SK-N-SH (cell line): Measurements from ENCODE around the gene DUT. TPM values are rescaled to one million over a fixed set of nuclear protein-coding genes. Genes with fewer than 3 reads are reported as not detected.

Source experiments
- CTCF ChIA-PET: fragments of 300-600, 350-600 bp; formaldehyde crosslinking; extraction: SDS; loops from one replicate; lab custom pipeline; 2021; lab: Yijun Ruan, JAX
- POLR2A ChIA-PET: fragments of 350-600 bp; sonication (Branson Sonifier 250); formaldehyde crosslinking; extraction: SDS; loops from one replicate; lab custom pipeline; 2020; ENCODE audit warnings: antibody characterized with exemption, inconsistent platforms; lab: Yijun Ruan, JAX
- DNase-seq: peaks from one replicate; pipeline ENCODE4 v3.0.0; 2012
- H2AFZ ChIP-seq: fragments of 200-600 bp; sonication (generic); 2 replicates; pipeline ENCODE4 v1.8.1; 2016; ENCODE audit warnings: antibody characterized with exemption, mild to moderate bottlenecking, low read depth
- H3F3A ChIP-seq: fragments of 200-600 bp; sonication (generic); replicated peaks from 2 replicates; pipeline ENCODE3; 2016; ENCODE audit warnings: antibody characterized with exemption, mild to moderate bottlenecking; ENCODE audit not compliant: insufficient read depth
- H3K27ac ChIP-seq, 2 experiments: fragments of 200-500 bp in 1 of 2; fragments of 200-600 bp in 1 of 2; sonication (Bioruptor generic) in 1 of 2; sonication (generic), shearing (Covaris generic) in 1 of 2; 2 replicates each; pipeline versions ENCODE4 v1.5.1 to v1.6.1; 2014 to 2016; ENCODE audit warnings: low read depth in 2 of 2, inconsistent platforms in 1 of 2, low read length in 1 of 2, mild to moderate bottlenecking in 1 of 2, mixed read lengths in 1 of 2
- H3K27me3 ChIP-seq: fragments of 200-600 bp; sonication (generic), shearing (Covaris generic); 2 replicates; pipeline ENCODE4 v1.6.1; 2016; ENCODE audit warnings: mixed run types; ENCODE audit not compliant: insufficient read depth
- H3K36me3 ChIP-seq, 2 experiments: fragments of 200-500 bp in 1 of 2; fragments of 200-600 bp in 1 of 2; sonication (Bioruptor generic) in 1 of 2; sonication (generic) in 1 of 2; replicated peaks in 1 of 2; 2 replicates each; pipeline versions ENCODE3 to v1.5.1; 2014 to 2016; ENCODE audit warnings: low read length in 1 of 2, mild to moderate bottlenecking in 1 of 2; ENCODE audit not compliant: insufficient read depth in 2 of 2, control insufficient read depth in 1 of 2
- H3K4me1 ChIP-seq, 2 experiments: fragments of 200-500 bp in 1 of 2; fragments of 200-600 bp in 1 of 2; sonication (Bioruptor generic) in 1 of 2; sonication (generic), shearing (Covaris generic) in 1 of 2; 2 replicates each; pipeline versions ENCODE4 v1.5.1 to v1.6.1; 2014 to 2016; ENCODE audit warnings: low read depth in 1 of 2, low read length in 1 of 2, mixed run types in 1 of 2; ENCODE audit not compliant: insufficient read depth in 2 of 2, control insufficient read depth in 1 of 2
- H3K4me2 ChIP-seq: fragments of 200-600 bp; sonication (generic), shearing (Covaris generic); 2 replicates; pipeline ENCODE4 v1.6.1; 2017; ENCODE audit warnings: mixed run types
- H3K4me3 ChIP-seq, 2 experiments: fragments of 200-500 bp in 1 of 2; fragments of 200-600 bp in 1 of 2; sonication (Bioruptor generic) in 1 of 2; sonication (generic), shearing (Covaris generic) in 1 of 2; 2 replicates each; pipeline versions ENCODE4 v1.5.1 to v1.8.1; 2014 to 2016; ENCODE audit warnings: low read depth in 2 of 2, inconsistent platforms in 1 of 2, low read length in 1 of 2, mild to moderate bottlenecking in 1 of 2, mixed read lengths in 1 of 2, moderate library complexity in 1 of 2
- H3K79me2 ChIP-seq: fragments of 200-600 bp; sonication (generic); 2 replicates; pipeline ENCODE4 v1.8.1; 2017; ENCODE audit warnings: mild to moderate bottlenecking; ENCODE audit not compliant: insufficient read depth
- H3K9ac ChIP-seq: fragments of 200-600 bp; sonication (generic); 2 replicates; pipeline ENCODE4 v1.6.1; 2017; ENCODE audit warnings: mixed run types
- H3K9me2 ChIP-seq: fragments of 200-600 bp; sonication (generic); 2 replicates; pipeline ENCODE4 v1.6.1; 2017; ENCODE audit warnings: mixed run types
- H3K9me3 ChIP-seq: fragments of 200-600 bp; sonication (generic); 2 replicates; pipeline ENCODE4 v1.6.1; 2017; ENCODE audit warnings: mixed run types, mild to moderate bottlenecking, moderate library complexity
- H4K20me1 ChIP-seq: fragments of 200-600 bp; sonication (generic); 2 replicates; pipeline ENCODE4 v1.6.1; 2017; ENCODE audit warnings: mild to moderate bottlenecking, mixed run types; ENCODE audit not compliant: insufficient read depth
- ELF1 ChIP-seq: IDR thresholded peaks from 2 replicates; pipeline ENCODE4 v1.4.0; 2012
- EP300 ChIP-seq, 2 experiments: IDR thresholded peaks; 2 replicates each; pipeline versions ENCODE4 v1.4.0 to v1.6.1; 2012; ENCODE audit warnings: borderline replicate concordance in 1 of 2, low read depth in 1 of 2, low read length in 1 of 2
- EZH2phosphoT487 ChIP-seq: fragments of 200-600 bp; sonication (generic); IDR thresholded peaks from 2 replicates; pipeline ENCODE4 v1.6.1; 2017; ENCODE audit warnings: low read depth, mixed run types, mild to moderate bottlenecking, antibody characterized with exemption, moderate library complexity, borderline replicate concordance
- FOSL2 ChIP-seq: IDR thresholded peaks from 2 replicates; pipeline ENCODE4 v1.4.0; 2012; ENCODE audit warnings: low read depth, mild to moderate bottlenecking, moderate library complexity, borderline replicate concordance
- FOXM1 ChIP-seq: IDR thresholded peaks from 2 replicates; pipeline ENCODE4 v1.4.0; 2012; ENCODE audit warnings: low read depth, mild to moderate bottlenecking
- GATA2 ChIP-seq: sonication (generic); formaldehyde crosslinking; IDR thresholded peaks from 2 replicates; pipeline ENCODE4 v1.5.0; 2020; ENCODE audit warnings: mild to moderate bottlenecking, missing genetic modification reagents
- MEF2A ChIP-seq: IDR thresholded peaks from 2 replicates; pipeline ENCODE4 v1.4.0; 2012; ENCODE audit warnings: low read depth, borderline replicate concordance
- NRF1 ChIP-seq: IDR thresholded peaks from 2 replicates; pipeline ENCODE4 v1.6.1; 2012; ENCODE audit warnings: low read depth, mild to moderate bottlenecking, low read length
- RAD21 ChIP-seq: IDR thresholded peaks from 2 replicates; pipeline ENCODE4 v1.6.1; 2012; ENCODE audit warnings: mild to moderate bottlenecking, low read length
- SIN3A ChIP-seq: IDR thresholded peaks from 2 replicates; pipeline ENCODE4 v1.6.1; 2012; ENCODE audit warnings: low read depth, mild to moderate bottlenecking, low read length, moderate library complexity, borderline replicate concordance
- SMC3 ChIP-seq: IDR thresholded peaks from 2 replicates; pipeline ENCODE4 v1.6.1; 2012; ENCODE audit warnings: low read depth, low read length, improper control_type of control experiment
- TCF12 ChIP-seq: IDR thresholded peaks from 2 replicates; pipeline ENCODE4 v1.4.0; 2012
- TEAD4 ChIP-seq: IDR thresholded peaks from 2 replicates; pipeline ENCODE4 v1.4.0; 2012; ENCODE audit warnings: mild to moderate bottlenecking, borderline replicate concordance; ENCODE audit not compliant: insufficient read depth
- YY1 ChIP-seq: IDR thresholded peaks from 2 replicates; pipeline ENCODE4 v1.4.0; 2012; ENCODE audit warnings: low read depth, mild to moderate bottlenecking
- WGBS: methylation state at CpG from one replicate; pipeline ENCODE4 v1.1.6; 2017; ENCODE audit warnings: low lambda C conversion rate; 5-methylcytosine and 5-hydroxymethylcytosine counted together
- polyA plus RNA-seq, 3 experiments: library from polyadenylated mRNA; depleted of rRNA; stranded (reverse); fragments of >200 nt; gene quantifications; 2 replicates each; pipeline ENCODE4 v1.2.3, GENCODE V29; 2012
- TF ChIP-seq, protein P1 (sequence below): IDR thresholded peaks from 2 replicates; pipeline ENCODE4 v1.4.0; 2012; ENCODE audit warnings: low read depth, borderline replicate concordance
- TF ChIP-seq, protein P2 (sequence below): fragments of 200-600 bp; sonication (generic); IDR thresholded peaks from 2 replicates; pipeline ENCODE4 v1.6.1; 2017; ENCODE audit warnings: antibody characterized with exemption, mild to moderate bottlenecking, moderate library complexity
- TF ChIP-seq, protein P3 (sequence below): fragments of 150-350 bp; IDR thresholded peaks from 2 replicates; pipeline ENCODE4 v1.6.1; 2016; ENCODE audit warnings: mild to moderate bottlenecking, low read depth, low read length
- TF ChIP-seq, protein P4 (sequence below): IDR thresholded peaks from 2 replicates; pipeline ENCODE4; 2012

Gene DUT
- polyA plus RNA-seq, 1 of the 3 experiments (the other 2 are of a cell fraction): 79.3 TPM

DNA sequence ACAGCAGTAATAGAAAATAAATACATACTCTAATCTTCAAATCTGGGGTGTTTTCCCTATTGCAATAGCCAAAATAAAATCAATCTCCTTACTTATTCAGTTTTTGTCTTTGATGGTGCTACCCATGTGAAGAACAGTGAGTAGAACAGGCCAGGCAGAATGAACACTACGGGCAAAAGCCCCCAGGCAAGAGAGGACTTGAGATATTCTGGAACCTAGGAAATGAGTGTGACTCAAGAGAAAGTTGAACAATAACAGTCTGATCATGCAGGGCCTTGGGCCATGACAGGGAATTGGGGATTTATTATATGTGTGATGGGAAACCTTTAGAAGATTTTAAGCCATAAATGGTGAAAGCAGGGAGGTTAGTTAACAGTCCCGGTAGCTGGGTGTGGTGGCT is 14.0 kb upstream of the DUT start:
- H3K36me3 ChIP-seq: no peaks in the 10 kb centered on the region
- no peak overlapping the region for H2AFZ ChIP-seq
- no peak overlapping the region for H3K9ac ChIP-seq
- H3K79me2 ChIP-seq: no peaks in the 10 kb centered on the region
- H3F3A ChIP-seq: no peaks in the 10 kb centered on the region
- no peaks in the 10 kb centered on the region for H3K27me3 ChIP-seq
- H4K20me1 ChIP-seq: no peaks in the 10 kb centered on the region
- H3K4me3 ChIP-seq: no peak overlapping the region
- H3K9me3 ChIP-seq: no peaks in the 10 kb centered on the region
- no peak overlapping the region for H3K27ac ChIP-seq
- H3K4me2 ChIP-seq: no peak overlapping the region
- H3K4me1 ChIP-seq: no peaks in the 10 kb centered on the region
- no peaks in the 10 kb centered on the region for H3K9me2 ChIP-seq
- 68% methylated on average over 2 of the region's 2 CpGs for WGBS
- POLR2A ChIA-PET: no interaction called here
- TF ChIP-seq, protein P1, sequence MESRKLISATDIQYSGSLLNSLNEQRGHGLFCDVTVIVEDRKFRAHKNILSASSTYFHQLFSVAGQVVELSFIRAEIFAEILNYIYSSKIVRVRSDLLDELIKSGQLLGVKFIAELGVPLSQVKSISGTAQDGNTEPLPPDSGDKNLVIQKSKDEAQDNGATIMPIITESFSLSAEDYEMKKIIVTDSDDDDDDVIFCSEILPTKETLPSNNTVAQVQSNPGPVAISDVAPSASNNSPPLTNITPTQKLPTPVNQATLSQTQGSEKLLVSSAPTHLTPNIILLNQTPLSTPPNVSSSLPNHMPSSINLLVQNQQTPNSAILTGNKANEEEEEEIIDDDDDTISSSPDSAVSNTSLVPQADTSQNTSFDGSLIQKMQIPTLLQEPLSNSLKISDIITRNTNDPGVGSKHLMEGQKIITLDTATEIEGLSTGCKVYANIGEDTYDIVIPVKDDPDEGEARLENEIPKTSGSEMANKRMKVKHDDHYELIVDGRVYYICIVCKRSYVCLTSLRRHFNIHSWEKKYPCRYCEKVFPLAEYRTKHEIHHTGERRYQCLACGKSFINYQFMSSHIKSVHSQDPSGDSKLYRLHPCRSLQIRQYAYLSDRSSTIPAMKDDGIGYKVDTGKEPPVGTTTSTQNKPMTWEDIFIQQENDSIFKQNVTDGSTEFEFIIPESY: no peak
- TF ChIP-seq, protein P2, sequence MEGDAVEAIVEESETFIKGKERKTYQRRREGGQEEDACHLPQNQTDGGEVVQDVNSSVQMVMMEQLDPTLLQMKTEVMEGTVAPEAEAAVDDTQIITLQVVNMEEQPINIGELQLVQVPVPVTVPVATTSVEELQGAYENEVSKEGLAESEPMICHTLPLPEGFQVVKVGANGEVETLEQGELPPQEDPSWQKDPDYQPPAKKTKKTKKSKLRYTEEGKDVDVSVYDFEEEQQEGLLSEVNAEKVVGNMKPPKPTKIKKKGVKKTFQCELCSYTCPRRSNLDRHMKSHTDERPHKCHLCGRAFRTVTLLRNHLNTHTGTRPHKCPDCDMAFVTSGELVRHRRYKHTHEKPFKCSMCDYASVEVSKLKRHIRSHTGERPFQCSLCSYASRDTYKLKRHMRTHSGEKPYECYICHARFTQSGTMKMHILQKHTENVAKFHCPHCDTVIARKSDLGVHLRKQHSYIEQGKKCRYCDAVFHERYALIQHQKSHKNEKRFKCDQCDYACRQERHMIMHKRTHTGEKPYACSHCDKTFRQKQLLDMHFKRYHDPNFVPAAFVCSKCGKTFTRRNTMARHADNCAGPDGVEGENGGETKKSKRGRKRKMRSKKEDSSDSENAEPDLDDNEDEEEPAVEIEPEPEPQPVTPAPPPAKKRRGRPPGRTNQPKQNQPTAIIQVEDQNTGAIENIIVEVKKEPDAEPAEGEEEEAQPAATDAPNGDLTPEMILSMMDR: no peak
- TF ChIP-seq ELF1 (no peak), SIN3A (no peak), MEF2A (no peak), FOSL2 (no peak), EP300 (IDR thresholded peaks at IDR 0.05; ENCODE audit: borderline replicate concordance in 1 of 2, low read depth in 1 of 2, low read length in 1 of 2) (no peak), RAD21 (no peak), NRF1 (no peak), EZH2phosphoT487 (no peak), SMC3 (no peak), TEAD4 (no peak), TCF12 (no peak), YY1 (no peak), GATA2 (CRISPR knock-in tag) (no peak), FOXM1 (no peak)
- TF ChIP-seq, protein P3, sequence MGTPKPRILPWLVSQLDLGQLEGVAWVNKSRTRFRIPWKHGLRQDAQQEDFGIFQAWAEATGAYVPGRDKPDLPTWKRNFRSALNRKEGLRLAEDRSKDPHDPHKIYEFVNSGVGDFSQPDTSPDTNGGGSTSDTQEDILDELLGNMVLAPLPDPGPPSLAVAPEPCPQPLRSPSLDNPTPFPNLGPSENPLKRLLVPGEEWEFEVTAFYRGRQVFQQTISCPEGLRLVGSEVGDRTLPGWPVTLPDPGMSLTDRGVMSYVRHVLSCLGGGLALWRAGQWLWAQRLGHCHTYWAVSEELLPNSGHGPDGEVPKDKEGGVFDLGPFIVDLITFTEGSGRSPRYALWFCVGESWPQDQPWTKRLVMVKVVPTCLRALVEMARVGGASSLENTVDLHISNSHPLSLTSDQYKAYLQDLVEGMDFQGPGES: no peak
- TF ChIP-seq, protein P4, sequence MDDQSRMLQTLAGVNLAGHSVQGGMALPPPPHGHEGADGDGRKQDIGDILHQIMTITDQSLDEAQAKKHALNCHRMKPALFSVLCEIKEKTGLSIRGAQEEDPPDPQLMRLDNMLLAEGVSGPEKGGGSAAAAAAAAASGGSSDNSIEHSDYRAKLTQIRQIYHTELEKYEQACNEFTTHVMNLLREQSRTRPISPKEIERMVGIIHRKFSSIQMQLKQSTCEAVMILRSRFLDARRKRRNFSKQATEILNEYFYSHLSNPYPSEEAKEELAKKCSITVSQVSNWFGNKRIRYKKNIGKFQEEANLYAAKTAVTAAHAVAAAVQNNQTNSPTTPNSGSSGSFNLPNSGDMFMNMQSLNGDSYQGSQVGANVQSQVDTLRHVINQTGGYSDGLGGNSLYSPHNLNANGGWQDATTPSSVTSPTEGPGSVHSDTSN: no peak
- CTCF ChIA-PET: no interaction called here
- DNase-seq: no peak
